Neural progenitor cell (in vitro differentiated cells): Measurements from ENCODE around the gene PPP1CA. TPM values are rescaled to one million over a fixed set of nuclear protein-coding genes. Genes with fewer than 3 reads are reported as not detected.

Experiments used
- DNase-seq: peaks from one replicate; pipeline ENCODE4 v3.0.0-alpha.2; 2016; ENCODE audit warnings: low spot score
- H2AFZ ChIP-seq: fragments of 200-600 bp; sonication (generic); replicated peaks from 2 replicates; pipeline ENCODE4 v1.6.1; 2016; ENCODE audit warnings: antibody characterized with exemption
- H3F3A ChIP-seq: fragments of 200-600 bp; sonication (generic); 2 replicates; pipeline ENCODE4 v1.6.1; 2016; ENCODE audit warnings: antibody characterized with exemption, low read depth
- H3K27ac ChIP-seq: fragments of 200-600 bp; sonication (generic); 2 replicates; pipeline ENCODE4 v1.5.1; 2016; ENCODE audit warnings: mild to moderate bottlenecking
- H3K27me3 ChIP-seq: fragments of 200-600 bp; sonication (generic); 2 replicates; pipeline ENCODE4 v1.6.1; 2016; ENCODE audit warnings: mild to moderate bottlenecking, moderate library complexity
- H3K36me3 ChIP-seq: fragments of 200-600 bp; sonication (generic); 2 replicates; pipeline ENCODE4 v1.5.1; 2016
- H3K4me1 ChIP-seq: fragments of 200-600 bp; sonication (generic); 2 replicates; pipeline ENCODE4 v1.6.1; 2016; ENCODE audit warnings: mixed run types
- H3K4me2 ChIP-seq: fragments of 200-600 bp; sonication (generic); 2 replicates; pipeline ENCODE4 v1.6.1; 2016
- H3K4me3 ChIP-seq: fragments of 200-600 bp; sonication (generic); 2 replicates; pipeline ENCODE4 v1.5.1; 2016
- H3K79me2 ChIP-seq: fragments of 200-600 bp; sonication (generic); 2 replicates; pipeline ENCODE4 v1.6.1; 2016; ENCODE audit warnings: low read depth
- H3K9ac ChIP-seq: fragments of 200-600 bp; sonication (generic); 2 replicates; pipeline ENCODE4 v1.6.1; 2016
- H3K9me3 ChIP-seq: fragments of 200-600 bp; sonication (generic); 2 replicates; pipeline ENCODE4 v1.5.1; 2016; ENCODE audit warnings: low read depth
- H4K20me1 ChIP-seq: fragments of 200-600 bp; sonication (generic); 2 replicates; pipeline ENCODE4 v1.6.1; 2016; ENCODE audit warnings: low read depth
- H3K27ac Mint-ChIP-seq: 3 replicates; pipeline ENCODE4 v1.8.0; 2021; ENCODE audit warnings: mixed read lengths
- H3K27me3 Mint-ChIP-seq: 2 replicates; pipeline ENCODE4 v1.8.0; 2022; ENCODE audit warnings: low read depth, mild to moderate bottlenecking, inconsistent platforms, moderate library complexity, mixed read lengths; ENCODE audit not compliant: insufficient read depth
- H3K36me3 Mint-ChIP-seq: 3 replicates; pipeline ENCODE4 v1.8.0; 2021; ENCODE audit warnings: mixed read lengths
- H3K4me1 Mint-ChIP-seq: 3 replicates; pipeline ENCODE4 v1.8.0; 2021; ENCODE audit warnings: mixed read lengths
- H3K4me3 Mint-ChIP-seq: 3 replicates; pipeline ENCODE4 v1.8.0; 2021; ENCODE audit warnings: mild to moderate bottlenecking, moderate library complexity, mixed read lengths
- H3K9me3 Mint-ChIP-seq: 3 replicates; pipeline ENCODE4 v1.8.0; 2020; ENCODE audit warnings: mixed read lengths
- CTCF ChIP-seq: fragments of 200-600 bp; sonication (generic); IDR thresholded peaks from 2 replicates; pipeline ENCODE4 v1.5.1; 2017; ENCODE audit warnings: antibody characterized with exemption, mild to moderate bottlenecking
- EZH2 ChIP-seq: fragments of 200-600 bp; sonication (generic); IDR thresholded peaks from 2 replicates; pipeline ENCODE4 v1.6.1; 2017; ENCODE audit warnings: antibody characterized with exemption, mild to moderate bottlenecking, moderate library complexity
- EZH2phosphoT487 ChIP-seq: fragments of 200-600 bp; sonication (generic); IDR thresholded peaks from 2 replicates; pipeline ENCODE4 v1.6.1; 2017; ENCODE audit warnings: antibody characterized with exemption
- total RNA-seq: library from RNA; depleted of rRNA; stranded (reverse); fragments of >200 nt; gene quantifications from 2 replicates; pipeline ENCODE4 v1.2.3, GENCODE V29; 2015; ENCODE audit warnings: low replicate concordance

Gene PPP1CA
- total RNA-seq, 1 donor from 2014 or later = 102 TPM

- H3K36me3 Mint-ChIP-seq = no peaks in the 10 kb centered on the region
- peaks cover 38% of the 10 kb centered on the region for H3K4me1 Mint-ChIP-seq
- peak overlapping the region; percentile 50 for H3K27ac Mint-ChIP-seq
- H3K9me3 Mint-ChIP-seq = no peaks in the 10 kb centered on the region
- no peak overlapping the region for H2AFZ ChIP-seq
- no peaks in the 10 kb centered on the region for H3K9me3 ChIP-seq
- TF ChIP-seq EZH2phosphoT487 (no peak), CTCF (no peak), EZH2 (no peak)
- peak; percentile 32 for DNase-seq
- H4K20me1 ChIP-seq = no peaks in the 10 kb centered on the region
- no peaks in the 10 kb centered on the region for H3K79me2 ChIP-seq
- no peaks in the 10 kb centered on the region for H3K27me3 ChIP-seq
- peaks cover 25% of the 10 kb centered on the region for H3F3A ChIP-seq
- no peak overlapping the region for H3K9ac ChIP-seq
- H3K4me3 Mint-ChIP-seq = no peak overlapping the region
- no peak overlapping the region for H3K4me3 ChIP-seq
- peaks cover 38% of the 10 kb centered on the region for H3K4me1 ChIP-seq
- peaks cover 6% of the 10 kb centered on the region for H3K27me3 Mint-ChIP-seq
- H3K27ac ChIP-seq = no peak overlapping the region
- H3K4me2 ChIP-seq = peak overlapping the region; percentile 60
- no peaks in the 10 kb centered on the region for H3K36me3 ChIP-seq
Observed at GRCh38 chr11:67355794-67356386, 45.8 kb downstream of the PPP1CA start.

GRCh38 chr11:67355023-67355793, 46.5 kb downstream of the PPP1CA start:
- Histone ChIP-seq H3F3A (peaks cover 25% of the 10 kb centered on the region), H3K79me2 (no peaks in the 10 kb centered on the region), H3K4me2 (peak overlapping the region; percentile 91), H3K9me3 (no peaks in the 10 kb centered on the region), H3K36me3 (no peaks in the 10 kb centered on the region), H3K4me1 (peaks cover 38% of the 10 kb centered on the region), H2AFZ (no peak overlapping the region), H3K4me3 (no peak overlapping the region), H3K27ac (peak overlapping the region; percentile 87), H3K9ac (no peak overlapping the region), H4K20me1 (no peaks in the 10 kb centered on the region), H3K27me3 (no peaks in the 10 kb centered on the region)
- Mint-ChIP-seq H3K4me3 (no peak overlapping the region), H3K36me3 (no peaks in the 10 kb centered on the region), H3K27ac (no peak overlapping the region), H3K9me3 (no peaks in the 10 kb centered on the region), H3K27me3 (peaks cover 6% of the 10 kb centered on the region), H3K4me1 (peaks cover 38% of the 10 kb centered on the region)
- no peak for DNase-seq
- no peak for TF ChIP-seq EZH2phosphoT487
- no peak for TF ChIP-seq EZH2
- TF ChIP-seq CTCF = no peak

GRCh38 chr11:67354075-67355022, 47.3 kb downstream of the PPP1CA start:
- H3K79me2 ChIP-seq = no peaks in the 10 kb centered on the region
- H2AFZ ChIP-seq = peak overlapping the region; percentile 90
- H3K27me3 ChIP-seq = no peaks in the 10 kb centered on the region
- no peaks in the 10 kb centered on the region for H3K36me3 Mint-ChIP-seq
- peaks cover 6% of the 10 kb centered on the region for H3K27me3 Mint-ChIP-seq
- peak overlapping the region; percentile 91 for H3K4me2 ChIP-seq
- no peaks in the 10 kb centered on the region for H3K9me3 Mint-ChIP-seq
- H3F3A ChIP-seq = peaks cover 25% of the 10 kb centered on the region
- peak overlapping the region; percentile 30 for H3K9ac ChIP-seq
- H3K4me1 Mint-ChIP-seq = peaks cover 38% of the 10 kb centered on the region
- H3K9me3 ChIP-seq = no peaks in the 10 kb centered on the region
- DNase-seq = peak; percentile 29
- H3K27ac ChIP-seq = peak overlapping the region; percentile 87
- H3K4me1 ChIP-seq = peaks cover 38% of the 10 kb centered on the region
- H4K20me1 ChIP-seq = no peaks in the 10 kb centered on the region
- no peak overlapping the region for H3K27ac Mint-ChIP-seq
- TF ChIP-seq EZH2 = no peak
- TF ChIP-seq EZH2phosphoT487 = no peak
- TF ChIP-seq CTCF = no peak
- peak overlapping the region; percentile 89 for H3K4me3 ChIP-seq
- H3K36me3 ChIP-seq = no peaks in the 10 kb centered on the region
- peak overlapping the region; percentile 87 for H3K4me3 Mint-ChIP-seq
